CD4-positive, CD25-positive, alpha-beta regulatory T cell (primary cell): ENCODE data around the gene LSM2. TPM values are rescaled to one million over a fixed set of nuclear protein-coding genes. Genes with fewer than 3 reads are reported as not detected.
A peak's percentile ranks its signal among the peaks of the same experiment; 100 is the strongest.

Experiments
- ATAC-seq, 2 donors: fragments of 150-1000 bp; cut with Tn5 transposase; one replicate each; pipeline ENCODE4 v1.10.0; 2021; ENCODE audit warnings: low read depth in 2 of 2, moderate number of reproducible peaks in 2 of 2, moderate library complexity in 1 of 2
- DNase-seq, 3 donors: peaks; one replicate each; pipeline versions ENCODE4 v3.0.0 to v3.0.0-alpha.2; 2012 to 2022; ENCODE audit warnings: mixed read lengths in 1 of 3
- H3K27ac ChIP-seq: one replicate; pipeline ENCODE4 v1.7.0; 2013; ENCODE audit warnings: mild to moderate bottlenecking, low read length; ENCODE audit not compliant: insufficient read depth, poor library complexity, severe bottlenecking
- H3K27me3 ChIP-seq: one replicate; pipeline ENCODE4 v1.7.0; 2013; ENCODE audit warnings: low read length; ENCODE audit not compliant: control insufficient read depth, insufficient read depth
- H3K36me3 ChIP-seq: one replicate; pipeline ENCODE4 v1.7.0; 2013; ENCODE audit warnings: mild to moderate bottlenecking, low read length, moderate library complexity; ENCODE audit not compliant: control insufficient read depth, insufficient read depth
- H3K4me1 ChIP-seq: 2 replicates; pipeline ENCODE4 v1.7.0; 2013; ENCODE audit warnings: mild to moderate bottlenecking, low read length; ENCODE audit not compliant: insufficient read depth, control insufficient read depth, poor library complexity, severe bottlenecking
- H3K4me3 ChIP-seq: one replicate; pipeline ENCODE4 v1.7.0; 2013; ENCODE audit warnings: low read depth, mild to moderate bottlenecking, low read length, moderate library complexity
- H3K9me3 ChIP-seq, 2 experiments: 1 replicate in 1 of 2; 2 replicates in 1 of 2; pipeline ENCODE4 v1.7.0; 2013; ENCODE audit warnings: low read length in 2 of 2, mild to moderate bottlenecking in 1 of 2, moderate library complexity in 1 of 2; ENCODE audit not compliant: control insufficient read depth in 2 of 2
- H3K27ac Mint-ChIP-seq, 3 donors: one replicate each; pipeline ENCODE4 v1.8.0; 2020 to 2022; ENCODE audit warnings: mild to moderate bottlenecking in 3 of 3, mixed read lengths in 3 of 3, moderate library complexity in 2 of 3
- H3K27me3 Mint-ChIP-seq: one replicate; pipeline ENCODE4 v1.8.0; 2022; ENCODE audit warnings: mild to moderate bottlenecking, mixed read lengths
- H3K36me3 Mint-ChIP-seq: one replicate; pipeline ENCODE4 v1.8.0; 2020; ENCODE audit warnings: mixed read lengths
- H3K4me1 Mint-ChIP-seq, 4 donors: one replicate each; pipeline ENCODE4 v1.8.0; 2020 to 2022; ENCODE audit warnings: mixed read lengths in 4 of 4, mild to moderate bottlenecking in 1 of 4
- H3K4me3 Mint-ChIP-seq, 4 donors: one replicate each; pipeline ENCODE4 v1.8.0; 2020 to 2022; ENCODE audit warnings: mild to moderate bottlenecking in 4 of 4, mixed read lengths in 4 of 4, moderate library complexity in 3 of 4
- H3K9me3 Mint-ChIP-seq, 7 donors: one replicate each; pipeline ENCODE4 v1.8.0; 2020 to 2022; ENCODE audit warnings: mixed read lengths in 7 of 7, mild to moderate bottlenecking in 3 of 7, moderate library complexity in 2 of 7
- polyA plus RNA-seq, 4 donors: library from polyadenylated mRNA; unstranded; fragments of 300-500 nt; fragmentation: Illumina TruSeq; gene quantifications; one replicate each; pipeline ENCODE4 v1.2.3, GENCODE V29; 2021
- total RNA-seq: library from RNA; stranded (reverse); gene quantifications from one replicate; pipeline ENCODE4 v1.2.3, GENCODE V29; 2022

The LSM2 gene
- total and polyA plus RNA-seq, 5 donors from 2014 or later = 29.3 to 122 (median 85.8) TPM

DNA sequence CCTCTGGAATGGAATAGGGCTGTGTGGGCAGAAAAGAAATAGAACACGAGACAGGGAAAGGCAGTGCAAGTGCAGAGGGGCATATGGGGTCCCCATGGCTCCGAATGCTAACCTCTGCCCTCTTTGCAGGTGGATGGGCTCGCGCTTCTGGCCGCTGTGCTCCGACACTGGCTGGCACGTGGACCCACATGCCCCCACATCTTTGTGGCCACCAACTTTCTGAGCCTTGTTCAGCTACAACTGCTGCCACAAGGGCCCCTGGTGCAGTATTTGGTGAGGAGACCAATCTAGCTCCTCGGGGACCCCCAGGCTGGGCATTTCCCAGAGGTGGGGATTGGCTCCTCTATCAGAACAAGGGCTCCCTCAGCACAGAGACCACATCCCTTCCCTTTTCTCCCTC lies 45.4 kb downstream of the LSM2 start:
- H3K4me1 ChIP-seq = no peaks in the 10 kb centered on the region
- no peaks in the 10 kb centered on the region for H3K36me3 ChIP-seq
- H3K4me3 ChIP-seq = no peak overlapping the region
- H3K27ac Mint-ChIP-seq = no peak overlapping the region
- H3K27me3 ChIP-seq = no peaks in the 10 kb centered on the region
- no peaks in the 10 kb centered on the region for H3K27me3 Mint-ChIP-seq
- DNase-seq (no peak), ATAC-seq (no peak)
- H3K27ac ChIP-seq = no peak overlapping the region
- no peak overlapping the region for H3K4me3 Mint-ChIP-seq
- H3K9me3 Mint-ChIP-seq = no peaks in the 10 kb centered on the region
- H3K36me3 Mint-ChIP-seq = peaks cover 19% of the 10 kb centered on the region
- H3K4me1 Mint-ChIP-seq = peaks cover 0 to 5% (median 4%) of the 10 kb centered on the region in 4 donors
- H3K9me3 ChIP-seq = no peaks in the 10 kb centered on the region

DNA sequence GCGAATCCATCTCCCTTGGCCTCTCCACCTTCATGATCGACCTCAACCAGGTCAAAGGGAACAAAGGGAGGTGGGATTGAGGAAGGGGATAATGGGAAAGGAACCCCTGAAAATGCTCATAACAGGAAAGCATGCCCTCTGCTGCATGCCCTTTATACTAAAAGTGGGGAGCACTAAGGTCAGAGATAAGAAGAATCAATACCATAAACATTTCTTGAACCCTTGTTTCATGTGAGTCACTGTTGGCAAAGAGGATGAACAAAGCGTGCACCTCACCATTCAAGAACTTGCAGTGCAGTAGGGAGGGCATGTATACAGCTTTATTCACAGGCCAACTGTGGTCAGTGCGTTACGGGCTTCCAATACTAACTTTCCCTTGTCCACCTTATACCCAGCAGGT lies 46.0 kb downstream of the LSM2 start:
- Mint-ChIP-seq H3K27me3 (no peaks in the 10 kb centered on the region), H3K27ac (peak overlapping the region in 1 of 3 donors; percentile 55), H3K9me3 (no peaks in the 10 kb centered on the region), H3K4me1 (peaks cover 0 to 6% (median 4%) of the 10 kb centered on the region in 4 donors), H3K36me3 (peaks cover 19% of the 10 kb centered on the region), H3K4me3 (no peak overlapping the region)
- ATAC-seq (no peak), DNase-seq (no peak)
- Histone ChIP-seq H3K9me3 (no peaks in the 10 kb centered on the region), H3K4me3 (no peak overlapping the region), H3K27ac (no peak overlapping the region), H3K36me3 (no peaks in the 10 kb centered on the region), H3K4me1 (no peaks in the 10 kb centered on the region), H3K27me3 (no peaks in the 10 kb centered on the region)

- no peaks in the 10 kb centered on the region for H3K27me3 ChIP-seq
- ATAC-seq (no peak), DNase-seq (no peak)
- no peak overlapping the region for H3K27ac ChIP-seq
- Mint-ChIP-seq H3K36me3 (peaks cover 19% of the 10 kb centered on the region), H3K27ac (peak overlapping the region in 1 of 3 donors; percentile 95), H3K4me1 (peaks cover 0 to 5% (median 2%) of the 10 kb centered on the region in 4 donors), H3K27me3 (no peaks in the 10 kb centered on the region), H3K9me3 (no peaks in the 10 kb centered on the region), H3K4me3 (peak overlapping the region in 1 of 4 donors; percentile 63)
- H3K4me1 ChIP-seq = no peaks in the 10 kb centered on the region
- H3K9me3 ChIP-seq = no peaks in the 10 kb centered on the region
- no peak overlapping the region for H3K4me3 ChIP-seq
- no peaks in the 10 kb centered on the region for H3K36me3 ChIP-seq
These were observed 48.5 kb downstream of the LSM2 start for GRCh38 chr6:31758281-31758680.

DNA sequence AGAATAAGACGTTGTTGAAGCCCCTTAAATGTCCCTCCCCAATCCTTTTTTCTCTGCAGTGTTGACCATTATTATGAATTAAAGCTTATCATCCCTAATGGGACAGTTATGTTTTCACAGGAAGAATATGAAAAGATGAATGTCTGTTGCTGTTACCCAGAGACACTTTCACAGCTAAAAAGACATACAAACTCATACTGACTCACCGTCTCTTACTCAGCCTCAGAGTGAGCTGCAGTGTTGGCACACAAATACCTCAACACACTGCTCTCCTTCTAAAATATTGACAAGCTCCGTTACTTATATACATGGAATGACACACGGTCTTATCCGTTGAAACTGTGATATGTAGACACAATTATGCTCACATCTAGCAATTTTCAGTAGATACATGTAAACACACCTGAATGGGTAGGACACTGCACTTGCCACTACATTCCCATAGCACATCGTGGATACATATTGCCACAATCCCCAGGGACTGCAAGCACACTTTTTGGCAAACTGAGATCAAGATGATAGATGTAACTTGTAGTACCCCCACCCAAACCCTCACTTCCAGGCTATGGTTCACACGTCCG lies 53.9 kb downstream of the LSM2 start:
- Mint-ChIP-seq H3K36me3 (no peaks in the 10 kb centered on the region), H3K4me1 (peaks cover 0 to 6% (median 3%) of the 10 kb centered on the region in 4 donors), H3K9me3 (no peaks in the 10 kb centered on the region), H3K27ac (peak overlapping the region in 2 of 3 donors; percentile 53 to 54), H3K27me3 (no peaks in the 10 kb centered on the region), H3K4me3 (no peak overlapping the region)
- no peak for DNase-seq
- H3K4me1 ChIP-seq = no peaks in the 10 kb centered on the region
- no peaks in the 10 kb centered on the region for H3K9me3 ChIP-seq
- no peaks in the 10 kb centered on the region for H3K27me3 ChIP-seq
- no peak overlapping the region for H3K27ac ChIP-seq
- H3K36me3 ChIP-seq = no peaks in the 10 kb centered on the region
- H3K4me3 ChIP-seq = no peak overlapping the region
- no peak for ATAC-seq

DNA sequence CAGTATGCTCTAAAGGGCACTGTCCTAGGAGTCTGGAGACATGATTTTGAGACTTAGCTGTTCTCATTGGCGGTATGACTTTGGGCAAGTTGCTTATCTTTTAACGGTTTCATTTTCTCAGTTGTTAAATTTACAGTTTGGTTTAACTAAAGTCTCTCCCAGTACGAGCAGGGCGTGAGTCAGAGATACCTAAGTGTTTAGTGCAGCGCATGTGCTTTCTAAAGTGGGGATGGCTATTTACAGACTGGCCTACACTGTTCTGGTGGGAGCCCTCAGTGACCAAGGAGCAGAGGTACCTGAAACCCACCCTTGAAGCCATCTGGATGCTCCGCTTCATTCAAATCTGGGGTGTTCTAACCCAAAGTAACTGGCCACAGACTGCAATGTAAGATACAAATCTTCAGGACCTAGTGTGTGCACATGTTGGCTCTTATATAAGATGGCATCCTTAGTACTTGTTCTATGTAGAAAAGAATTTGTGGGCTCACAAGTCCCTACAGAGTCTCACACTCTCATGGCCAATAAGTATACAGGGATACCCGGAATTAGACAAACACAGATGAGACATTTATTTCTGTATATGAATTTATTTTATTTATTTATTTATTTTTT lies 56.2 kb downstream of the LSM2 start:
- H3K36me3 ChIP-seq = no peaks in the 10 kb centered on the region
- Mint-ChIP-seq H3K4me1 (peaks cover 0 to 6% (median 2%) of the 10 kb centered on the region in 4 donors), H3K9me3 (no peaks in the 10 kb centered on the region), H3K27me3 (no peaks in the 10 kb centered on the region), H3K4me3 (no peak overlapping the region), H3K27ac (no peak overlapping the region), H3K36me3 (peaks cover 6% of the 10 kb centered on the region)
- ATAC-seq (no peak), DNase-seq (no peak)
- H3K27ac ChIP-seq = no peak overlapping the region
- H3K4me3 ChIP-seq = no peak overlapping the region
- H3K27me3 ChIP-seq = no peaks in the 10 kb centered on the region
- no peaks in the 10 kb centered on the region for H3K9me3 ChIP-seq
- no peaks in the 10 kb centered on the region for H3K4me1 ChIP-seq

GRCh38 chr6:31749301-31750036 lies 57.3 kb downstream of the LSM2 start:
- Mint-ChIP-seq H3K4me3 (no peak overlapping the region), H3K27ac (peak overlapping the region in 2 of 3 donors; percentile 16 to 37), H3K4me1 (peaks cover 0 to 10% (median 1%) of the 10 kb centered on the region in 4 donors), H3K9me3 (no peaks in the 10 kb centered on the region), H3K27me3 (no peaks in the 10 kb centered on the region), H3K36me3 (peaks cover 6% of the 10 kb centered on the region)
- ATAC-seq (no peak), DNase-seq (no peak)
- Histone ChIP-seq H3K27me3 (no peaks in the 10 kb centered on the region), H3K4me3 (no peak overlapping the region), H3K27ac (no peak overlapping the region), H3K36me3 (no peaks in the 10 kb centered on the region), H3K4me1 (no peaks in the 10 kb centered on the region), H3K9me3 (no peaks in the 10 kb centered on the region)
